AG04450 (cell line): Measurements from ENCODE around the gene KHK. TPM values are rescaled to one million over a fixed set of nuclear protein-coding genes. Genes with fewer than 3 reads are reported as not detected.

Source experiments
- CTCF ChIA-PET: fragments of 300-600, 350-600 bp; formaldehyde crosslinking; extraction: SDS; loops from one replicate; lab custom pipeline; 2022; ENCODE audit warnings: antibody characterized with exemption, inconsistent platforms; lab: Charles Lee
- POLR2A ChIA-PET: fragments of 350-600 bp; formaldehyde crosslinking; extraction: SDS; loops from one replicate; lab custom pipeline; 2021; ENCODE audit warnings: antibody characterized with exemption, inconsistent platforms; lab: Yijun Ruan, JAX
- DNase-seq: peaks from one replicate; pipeline ENCODE4 v3.0.0-alpha.2; 2011; ENCODE audit warnings: low read depth, low spot score
- H3K27ac ChIP-seq: one replicate; pipeline ENCODE4 v1.5.1; 2012; ENCODE audit warnings: low read depth, low read length, control low read depth
- H3K27me3 ChIP-seq: one replicate; pipeline ENCODE4 v1.6.0; 2012; ENCODE audit warnings: low read length; ENCODE audit not compliant: control insufficient read depth, insufficient read depth
- H3K4me3 ChIP-seq: 2 replicates; pipeline ENCODE4 v1.5.1; 2011; ENCODE audit warnings: mild to moderate bottlenecking, low read depth, low read length, control low read depth
- H3K9me3 ChIP-seq: 2 replicates; pipeline ENCODE4 v1.5.1; 2012; ENCODE audit warnings: low read length; ENCODE audit not compliant: control insufficient read depth, insufficient read depth
- polyA plus RNA-seq: library from polyadenylated mRNA; depleted of rRNA; stranded (reverse); fragments of >200 nt; gene quantifications from 2 replicates; pipeline ENCODE4 v1.2.3, GENCODE V29; 2011
- TF ChIP-seq, protein P1 (sequence below): IDR thresholded peaks from 2 replicates; pipeline ENCODE4 v1.5.1; 2011; ENCODE audit warnings: low read depth, low read length, control low read depth, inconsistent platforms

Gene KHK
- polyA plus RNA-seq, 1 experiment = 0.37 TPM

DNA sequence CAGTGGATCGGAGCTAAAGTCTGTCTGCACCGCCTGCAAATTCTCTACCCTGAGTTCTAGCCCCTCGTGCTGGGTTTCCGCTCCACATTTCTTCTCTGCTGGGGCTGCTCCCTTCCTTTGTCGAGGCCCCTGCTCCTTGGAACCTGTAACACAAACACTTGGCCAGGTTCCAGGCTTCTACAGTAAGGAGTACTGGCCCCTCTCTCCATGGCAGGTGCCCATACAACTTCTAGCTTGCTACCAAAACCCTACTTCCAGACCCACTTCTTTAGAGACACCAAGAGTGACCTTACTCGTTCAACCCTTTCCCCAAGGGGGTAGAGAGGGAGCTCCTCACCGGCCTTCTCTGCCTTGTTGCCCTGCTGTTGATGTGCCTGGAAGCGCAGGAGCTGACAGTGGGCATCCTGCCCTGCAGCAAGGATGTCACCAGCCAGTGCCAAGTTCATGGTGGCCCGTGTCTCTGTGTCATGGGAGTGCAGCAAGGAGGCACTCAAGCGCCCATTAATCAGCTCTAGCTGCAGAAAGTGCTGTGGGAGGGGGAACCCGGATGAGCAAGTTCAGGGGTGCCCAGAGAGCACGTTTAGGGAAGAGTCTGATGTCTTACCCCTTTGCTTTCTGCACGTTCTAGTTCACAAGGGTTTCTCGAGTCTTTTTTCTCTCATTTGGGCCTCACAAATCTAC lies 46.8 kb downstream of the KHK start:
- DNase-seq = no peak
- peaks cover 3% of the 10 kb centered on the region for H3K27me3 ChIP-seq
- TF ChIP-seq, protein P1, sequence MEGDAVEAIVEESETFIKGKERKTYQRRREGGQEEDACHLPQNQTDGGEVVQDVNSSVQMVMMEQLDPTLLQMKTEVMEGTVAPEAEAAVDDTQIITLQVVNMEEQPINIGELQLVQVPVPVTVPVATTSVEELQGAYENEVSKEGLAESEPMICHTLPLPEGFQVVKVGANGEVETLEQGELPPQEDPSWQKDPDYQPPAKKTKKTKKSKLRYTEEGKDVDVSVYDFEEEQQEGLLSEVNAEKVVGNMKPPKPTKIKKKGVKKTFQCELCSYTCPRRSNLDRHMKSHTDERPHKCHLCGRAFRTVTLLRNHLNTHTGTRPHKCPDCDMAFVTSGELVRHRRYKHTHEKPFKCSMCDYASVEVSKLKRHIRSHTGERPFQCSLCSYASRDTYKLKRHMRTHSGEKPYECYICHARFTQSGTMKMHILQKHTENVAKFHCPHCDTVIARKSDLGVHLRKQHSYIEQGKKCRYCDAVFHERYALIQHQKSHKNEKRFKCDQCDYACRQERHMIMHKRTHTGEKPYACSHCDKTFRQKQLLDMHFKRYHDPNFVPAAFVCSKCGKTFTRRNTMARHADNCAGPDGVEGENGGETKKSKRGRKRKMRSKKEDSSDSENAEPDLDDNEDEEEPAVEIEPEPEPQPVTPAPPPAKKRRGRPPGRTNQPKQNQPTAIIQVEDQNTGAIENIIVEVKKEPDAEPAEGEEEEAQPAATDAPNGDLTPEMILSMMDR = no peak
- peaks cover 3% of the 10 kb centered on the region; the same call in 1 of the 2 replicates for H3K9me3 ChIP-seq
- peak overlapping the region; percentile 94 for H3K4me3 ChIP-seq
- ChIA-PET POLR2A (interaction anchor here (1.0 to 1.3 kb wide), 5 partner anchors 9 to 296 kb away, joined by 3 to 6 read pairs (median 4); partner anchors contain the start of genes ABHD1, ATRAID and SLC5A6), CTCF (interaction anchor here (0.7 to 3.3 kb wide), 13 partner anchors 10 to 169 kb away, joined by 3 to 49 read pairs (median 4); partner anchors contain the start of gene ABHD1)
- no peak overlapping the region for H3K27ac ChIP-seq

DNA sequence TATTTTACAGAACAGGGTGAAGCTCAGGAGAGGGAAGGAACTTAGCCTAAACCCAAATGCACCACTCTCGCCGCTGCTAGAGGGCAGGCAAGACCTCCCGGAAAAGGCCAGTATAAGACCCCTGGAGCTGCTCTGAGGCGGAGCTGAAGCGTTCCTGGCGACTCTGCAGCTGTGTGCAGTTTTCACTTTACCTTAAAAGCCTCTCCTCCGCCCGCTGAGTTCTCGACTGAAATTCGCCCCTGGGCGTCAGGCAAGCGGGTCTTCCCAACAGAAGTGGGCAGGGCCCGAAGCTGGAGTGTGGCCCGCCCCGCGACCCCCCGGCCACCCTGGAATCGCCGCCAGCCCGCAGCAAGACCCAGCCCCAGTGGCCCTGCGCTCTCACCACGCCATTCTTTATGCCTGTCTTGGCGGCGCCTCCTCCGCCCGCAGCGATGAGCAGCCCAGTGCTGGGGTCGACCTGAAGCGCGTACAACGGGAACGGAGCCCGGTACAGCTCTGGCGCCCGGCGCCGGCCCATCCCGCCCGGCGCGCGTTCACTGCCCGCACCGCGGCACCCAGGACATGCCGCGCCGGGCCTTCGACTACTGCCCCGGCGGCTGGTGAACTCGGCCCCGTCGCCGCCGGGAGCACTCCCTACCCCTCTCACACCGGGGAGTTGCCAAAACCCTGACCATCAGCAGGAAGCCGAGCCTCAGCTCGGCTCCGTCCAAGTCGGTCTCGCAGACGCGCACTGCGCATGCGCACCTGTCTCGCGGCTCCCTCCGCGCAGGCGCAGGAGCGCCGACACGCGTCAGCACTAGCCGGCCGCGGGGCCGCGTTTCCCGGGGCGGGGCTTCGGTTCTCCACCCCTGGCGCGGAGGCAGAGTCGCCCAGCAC lies 47.6 kb downstream of the KHK start, which contains the start of gene PREB:
PREB (minus strand) TSS at position 732 of the 876 bp plus-strand sequence; CDS start at position 517, 215 bp downstream.
- Histone ChIP-seq H3K27ac (no peak within 1 kb of the TSS), H3K27me3 (peaks cover 11% of the 10 kb centered on the region), H3K4me3 (peak within 1 kb of the TSS; percentile 94), H3K9me3 (peaks cover 3% of the 10 kb centered on the region; the same call in 1 of the 2 replicates)
- DNase-seq = peak; percentile 87
- TF ChIP-seq, protein P1 = peak; percentile 64
- CTCF ChIA-PET = interaction anchor here (0.7 to 3.3 kb wide), 14 partner anchors 10 to 169 kb away, joined by 3 to 49 read pairs (median 4); partner anchors contain the start of gene ABHD1
- POLR2A ChIA-PET = interaction anchor here (1.0 to 1.3 kb wide), 7 partner anchors 10 to 295 kb away, joined by 3 to 6 read pairs (median 4); partner anchors contain the start of genes ABHD1, ATRAID and SLC5A6

DNA sequence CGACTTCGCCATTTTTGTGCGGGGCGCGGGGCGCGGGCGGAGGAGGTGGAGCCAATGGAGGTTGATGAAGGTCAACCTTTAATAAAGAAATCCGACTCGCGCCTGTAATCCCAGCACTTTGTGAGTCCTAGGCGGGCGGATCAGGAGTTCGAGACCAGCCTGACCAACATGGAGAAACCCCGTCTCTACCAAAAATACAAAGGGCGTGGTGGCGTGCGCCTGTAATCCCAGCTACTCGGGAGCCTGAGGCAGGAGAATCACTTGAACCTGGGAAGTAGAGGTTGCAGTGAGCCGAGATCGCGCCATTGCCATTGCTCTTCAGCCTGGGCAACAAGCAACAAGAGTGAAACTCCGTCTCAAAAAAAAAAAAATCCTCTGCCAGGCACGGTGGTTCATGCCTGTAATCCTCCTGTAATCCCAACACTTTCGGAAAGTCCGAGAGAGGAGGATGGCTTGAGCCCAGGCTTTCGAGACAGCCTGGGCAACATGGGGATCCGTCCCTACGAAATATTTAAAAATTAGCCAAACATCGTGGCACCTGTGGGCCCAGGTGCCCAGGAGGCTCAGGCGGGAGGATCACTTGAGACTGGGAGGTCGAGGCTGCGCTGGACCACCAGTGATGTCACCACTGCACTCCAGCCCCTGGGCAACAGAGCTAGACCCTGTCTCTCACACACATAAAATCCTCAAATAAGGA lies 48.4 kb downstream of the KHK start:
- no peak for DNase-seq
- TF ChIP-seq, protein P1 = no peak
- H3K27me3 ChIP-seq = peaks cover 13% of the 10 kb centered on the region
- ChIA-PET CTCF (interaction anchor here (1.1 to 3.3 kb wide), 5 partner anchors 11 to 158 kb away, joined by 3 to 49 read pairs (median 9); partner anchors contain the start of gene ABHD1), POLR2A (interaction anchor here (1.2 to 1.3 kb wide), 4 partner anchors 77 to 188 kb away, joined by 3 to 4 read pairs (median 4); partner anchors contain the start of genes ATRAID and SLC5A6)
- H3K9me3 ChIP-seq = peaks cover 3% of the 10 kb centered on the region; the same call in 1 of the 2 replicates
- no peak overlapping the region for H3K4me3 ChIP-seq
- no peak overlapping the region for H3K27ac ChIP-seq

DNA sequence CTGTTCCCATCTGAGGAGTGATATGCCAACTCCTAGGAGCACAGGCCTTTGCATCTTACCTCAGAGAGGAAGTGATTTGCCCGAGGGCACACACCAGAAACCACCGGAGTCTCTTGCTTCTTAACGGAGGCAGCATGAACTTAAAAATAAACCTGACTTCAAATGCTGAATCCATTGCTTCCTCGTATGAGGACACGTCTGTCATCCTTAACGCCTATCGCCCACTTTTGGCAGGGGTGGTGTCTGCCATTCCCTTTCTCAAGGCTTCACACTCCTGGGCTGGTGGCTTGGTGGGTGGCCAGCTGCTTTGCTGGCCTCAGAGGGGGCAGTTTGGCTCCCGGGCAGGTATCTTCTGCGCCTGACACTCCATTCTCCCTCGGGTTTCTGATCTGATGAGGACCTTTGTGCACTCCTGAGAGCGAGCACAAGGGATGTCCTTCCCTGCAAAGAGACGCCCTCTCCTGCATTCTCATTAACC lies 48.9 kb downstream of the KHK start:
- H3K9me3 ChIP-seq = peaks cover 3% of the 10 kb centered on the region; the same call in 1 of the 2 replicates
- POLR2A ChIA-PET = no interaction called here
- no peak overlapping the region for H3K4me3 ChIP-seq
- H3K27me3 ChIP-seq = peaks cover 15% of the 10 kb centered on the region
- TF ChIP-seq, protein P1 = no peak
- CTCF ChIA-PET = no interaction called here
- H3K27ac ChIP-seq = no peak overlapping the region
- no peak for DNase-seq
